CD14-positive monocyte (primary cell): ENCODE measurements around the gene UTP11. TPM values are rescaled to one million over a fixed set of nuclear protein-coding genes. Genes with fewer than 3 reads are reported as not detected.
A peak's percentile ranks its signal among the peaks of the same experiment; 100 is the strongest.
"Not testable (repeated sequence)": the region's sequence is repeated elsewhere in the genome, so short reads cannot be mapped to it uniquely, and the experiment has no call there.

ENCODE experiments used
- DNase-seq, 3 donors: peaks; one replicate each; pipeline ENCODE4 v3.0.0-alpha.2; 2011 to 2022
- H2AFZ ChIP-seq: 2 replicates; pipeline ENCODE4 v1.6.0; 2012; ENCODE audit warnings: mild to moderate bottlenecking, low read depth, low read length, inconsistent platforms; ENCODE audit not compliant: insufficient read depth, poor library complexity, severe bottlenecking
- H3K27ac ChIP-seq, 2 donors: 1 replicate in 1 of 2; 2 replicates in 1 of 2; pipeline ENCODE4 v1.5.1; 2012 to 2013; ENCODE audit warnings: low read length in 2 of 2, control low read depth in 1 of 2, inconsistent platforms in 1 of 2, low read depth in 1 of 2, mild to moderate bottlenecking in 1 of 2
- H3K27me3 ChIP-seq, 2 donors: one replicate each; pipeline versions ENCODE4 v1.6.0 to v1.6.1; 2011 to 2013; ENCODE audit warnings: low read length in 2 of 2; ENCODE audit not compliant: control insufficient read depth in 2 of 2, insufficient read depth in 2 of 2
- H3K36me3 ChIP-seq, 2 donors: replicated peaks in 1 of 2; 1 replicate in 1 of 2; 2 replicates in 1 of 2; pipeline versions ENCODE4 v1.5.1 to v1.6.1; 2012 to 2013; ENCODE audit warnings: low read length in 2 of 2, control low read depth in 1 of 2, inconsistent platforms in 1 of 2, mild to moderate bottlenecking in 1 of 2; ENCODE audit not compliant: insufficient read depth in 2 of 2, control insufficient read depth in 1 of 2
- H3K4me1 ChIP-seq, 2 donors: 1 replicate in 1 of 2; 2 replicates in 1 of 2; pipeline versions ENCODE4 v1.5.1 to v1.6.1; 2012 to 2013; ENCODE audit warnings: low read length in 2 of 2, control low read depth in 1 of 2, inconsistent platforms in 1 of 2, mild to moderate bottlenecking in 1 of 2, moderate library complexity in 1 of 2; ENCODE audit not compliant: insufficient read depth in 2 of 2, control insufficient read depth in 1 of 2
- H3K4me2 ChIP-seq: replicated peaks from 2 replicates; pipeline ENCODE3; 2012; ENCODE audit warnings: low read length, moderate library complexity, mild to moderate bottlenecking; ENCODE audit not compliant: poor library complexity, severe bottlenecking; ENCODE audit errors: extremely low read depth
- H3K4me3 ChIP-seq, 3 experiments: fragments of 200-600 bp in 1 of 3; sonication (generic) in 1 of 3; replicated peaks in 1 of 3; 1 replicate in 2 of 3; 2 replicates in 1 of 3; pipeline ENCODE4 v1.5.1; 2011 to 2013; ENCODE audit warnings: low read length in 3 of 3, mild to moderate bottlenecking in 3 of 3, control low read depth in 2 of 3, low read depth in 2 of 3, inconsistent platforms in 1 of 3, moderate library complexity in 1 of 3
- H3K79me2 ChIP-seq: 2 replicates; pipeline ENCODE4 v1.6.0; 2012; ENCODE audit warnings: mild to moderate bottlenecking, control low read depth, inconsistent platforms, low read length, moderate library complexity; ENCODE audit not compliant: insufficient read depth
- H3K9ac ChIP-seq: 2 replicates; pipeline ENCODE4 v1.6.0; 2017; ENCODE audit warnings: low read length, mild to moderate bottlenecking; ENCODE audit not compliant: insufficient read depth, poor library complexity, severe bottlenecking
- H3K9me3 ChIP-seq, 2 donors: replicated peaks in 1 of 2; 1 replicate in 1 of 2; 2 replicates in 1 of 2; pipeline versions ENCODE4 v1.5.1 to v1.6.1; 2012 to 2013; ENCODE audit warnings: low read length in 2 of 2, control low read depth in 1 of 2; ENCODE audit not compliant: control insufficient read depth in 1 of 2, insufficient read depth in 1 of 2
- H4K20me1 ChIP-seq: 2 replicates; pipeline ENCODE4 v1.6.0; 2012; ENCODE audit warnings: mild to moderate bottlenecking, low read length, control low read depth, moderate library complexity; ENCODE audit not compliant: insufficient read depth
- H3K27ac Mint-ChIP-seq, 7 donors: one replicate each; pipeline ENCODE4 v1.8.0; 2020; ENCODE audit warnings: mild to moderate bottlenecking in 7 of 7, mixed read lengths in 7 of 7, moderate library complexity in 6 of 7, inconsistent platforms in 2 of 7
- H3K27me3 Mint-ChIP-seq, 3 donors: one replicate each; pipeline ENCODE4 v1.8.0; 2021 to 2022; ENCODE audit warnings: low read depth in 3 of 3, mild to moderate bottlenecking in 3 of 3, mixed read lengths in 3 of 3, moderate library complexity in 3 of 3, inconsistent platforms in 1 of 3
- H3K36me3 Mint-ChIP-seq, 2 donors: one replicate each; pipeline ENCODE4 v1.8.0; 2020; ENCODE audit warnings: mixed read lengths in 2 of 2, inconsistent platforms in 1 of 2, mild to moderate bottlenecking in 1 of 2
- H3K4me1 Mint-ChIP-seq: one replicate; pipeline ENCODE4 v1.8.0; 2020; ENCODE audit warnings: mild to moderate bottlenecking, mixed read lengths
- H3K4me3 Mint-ChIP-seq, 2 donors: one replicate each; pipeline ENCODE4 v1.8.0; 2020; ENCODE audit warnings: mild to moderate bottlenecking in 2 of 2, mixed read lengths in 2 of 2, moderate library complexity in 1 of 2
- H3K9me3 Mint-ChIP-seq, 7 donors: one replicate each; pipeline ENCODE4 v1.8.0; 2020 to 2022; ENCODE audit warnings: mixed read lengths in 7 of 7, mild to moderate bottlenecking in 6 of 7, moderate library complexity in 6 of 7, inconsistent platforms in 2 of 7
- WGBS: methylation state at CpG from one replicate; pipeline ENCODE4 v1.1.5; 2013; ENCODE audit warnings: missing lambda C conversion rate; ENCODE audit not compliant: insufficient coverage; 5-methylcytosine and 5-hydroxymethylcytosine counted together
- intact Hi-C, 2 donors: fragments of 100-400 bp; cut with micrococcal nuclease; formaldehyde crosslinking; loops; one replicate each; pipeline versions ENCODE4 v1.15.0 to v1.15.1; 2023
- polyA minus RNA-seq: library from RNA; depleted of rRNA, polyadenylated mRNA; stranded (reverse); fragments of >200 nt; gene quantifications from 2 replicates; pipeline ENCODE4 v1.2.3, GENCODE V29; 2012
- polyA plus RNA-seq, 3 donors: library from polyadenylated mRNA; depleted of rRNA in 1 of 3; unstranded in 2 of 3; stranded (reverse) in 1 of 3; fragments of 300-500 nt in 2 of 3; fragments of >200 nt in 1 of 3; fragmentation: Illumina TruSeq in 2 of 3; gene quantifications; 1 replicate in 2 of 3; 2 replicates in 1 of 3; pipeline ENCODE4 v1.2.3, GENCODE V29; 2012 to 2021
- total RNA-seq, 12 experiments: library from RNA in 1 of 12; stranded (reverse) in 1 of 12; fragments of 120-200 nt in 1 of 12; gene quantifications; one replicate each; pipeline ENCODE4 v1.2.4 and lab custom pipeline; 2013 to 2026; ENCODE audit warnings: mixed read lengths in 6 of 12, inconsistent platforms in 1 of 12
- TF ChIP-seq, protein P1 (sequence below): fragments of 200-600 bp; IDR thresholded peaks from one replicate; pipeline ENCODE4 v1.8.0; 2022; ENCODE audit warnings: antibody characterized with exemption, mild to moderate bottlenecking

The UTP11 gene, protein sequence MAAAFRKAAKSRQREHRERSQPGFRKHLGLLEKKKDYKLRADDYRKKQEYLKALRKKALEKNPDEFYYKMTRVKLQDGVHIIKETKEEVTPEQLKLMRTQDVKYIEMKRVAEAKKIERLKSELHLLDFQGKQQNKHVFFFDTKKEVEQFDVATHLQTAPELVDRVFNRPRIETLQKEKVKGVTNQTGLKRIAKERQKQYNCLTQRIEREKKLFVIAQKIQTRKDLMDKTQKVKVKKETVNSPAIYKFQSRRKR
- total RNA-seq (2013), result 36.2 TPM
- polyA plus RNA-seq (10 to 100 TPM; 10.9 to 26.0 (median 20.5) TPM), polyA minus RNA-seq (4.7 and 9.7 TPM in 2 replicates), total RNA-seq (lab: John Stamatoyannopoulos, UW) (18.7 to 47.2 (median 30.7) reads per million in 11 experiments)

DNA sequence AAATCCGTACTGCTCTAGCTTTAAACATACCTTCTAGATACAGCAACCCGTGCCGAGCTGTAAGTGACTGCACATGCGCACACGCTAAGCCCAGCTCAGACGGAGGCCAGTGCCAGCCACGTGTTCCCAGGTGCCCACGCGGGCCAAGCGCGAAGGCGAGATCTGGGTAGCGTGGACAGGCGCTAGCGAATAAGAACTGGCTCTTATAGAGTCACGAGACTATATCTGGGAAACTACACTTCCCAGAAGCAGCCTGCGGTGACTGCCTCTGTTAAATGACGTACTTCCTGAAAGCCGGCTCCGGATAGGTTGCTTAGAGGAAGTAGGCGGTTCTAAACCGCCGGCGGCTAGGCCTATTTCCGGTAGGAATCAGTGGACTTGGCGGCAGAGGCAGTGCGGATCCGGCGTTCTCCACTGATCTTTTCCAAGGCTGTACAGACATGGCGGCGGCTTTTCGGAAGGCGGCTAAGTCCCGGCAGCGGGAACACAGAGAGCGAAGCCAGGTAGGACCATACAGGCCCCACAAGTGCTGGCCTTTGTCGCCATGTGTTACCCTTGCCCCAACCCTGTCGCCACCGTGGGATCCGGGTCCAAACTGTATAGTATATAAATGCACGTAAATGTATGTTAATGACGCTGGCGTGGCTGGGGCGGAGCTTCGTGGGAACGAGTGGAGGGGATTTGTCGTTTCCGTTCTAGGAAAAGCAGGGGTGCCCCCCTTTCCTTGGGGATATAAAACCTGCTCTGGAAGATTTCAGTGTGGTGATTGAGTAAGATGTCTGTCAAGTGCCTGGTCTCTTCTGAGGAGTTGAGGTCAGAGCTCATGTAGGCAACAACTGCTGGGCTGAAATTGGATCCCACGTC, at the start of gene UTP11:
Gene UTP11, plus strand, starts transcription at position 372 of the 864 bp plus-strand sequence. Its CDS starts 69 bp downstream, at position 441.
- Histone ChIP-seq H3K27ac (peak within 1 kb of the TSS; percentile 86 to 92), H3K4me1 (peaks cover 38 to 46% of the 10 kb centered on the region in 2 donors), H3K9me3 (peaks cover 0 to 4% of the 10 kb centered on the region in 2 donors), H3K79me2 (peaks cover 51% of the 10 kb centered on the region), H3K4me3 (peak within 1 kb of the TSS; percentile 81 to 84 (median 83)), H4K20me1 (peaks cover 14% of the 10 kb centered on the region), H2AFZ (peak within 1 kb of the TSS; percentile 90), H3K27me3 (no peaks in the 10 kb centered on the region), H3K36me3 (peaks cover 19 to 37% of the 10 kb centered on the region in 2 donors), H3K4me2 (peak within 1 kb of the TSS; percentile 84), H3K9ac (peak within 1 kb of the TSS; percentile 85)
- peaks cover 15 to 24% of the 10 kb centered on the region in 2 donors for H3K36me3 Mint-ChIP-seq
- peaks cover 0 to 2% (median 0%) of the 10 kb centered on the region in 3 donors for H3K27me3 Mint-ChIP-seq
- H3K4me3 Mint-ChIP-seq, result peak within 1 kb of the TSS; percentile 97 to 99
- DNase-seq, result peak; percentile 96 to 100 (median 99)
- 2% methylated on average over 49 of the region's 49 CpGs for WGBS
- peak within 1 kb of the TSS; percentile 96 to 99 (median 97) for H3K27ac Mint-ChIP-seq
- intact Hi-C loops, result loop anchor here (2.0 to 10.0 kb wide), 5 partner anchors 22 to 458 kb away; partner anchors contain the start of genes CDCA8 (in 2 of the 2), DNALI1 (in 1 of the 2), GNL2 (in 1 of the 2) and SF3A3 (in 1 of the 2)
- H3K4me1 Mint-ChIP-seq, result peaks cover 36% of the 10 kb centered on the region
- H3K9me3 Mint-ChIP-seq, result peaks cover 0 to 8% (median 3%) of the 10 kb centered on the region in 7 donors
- TF ChIP-seq, protein P1, sequence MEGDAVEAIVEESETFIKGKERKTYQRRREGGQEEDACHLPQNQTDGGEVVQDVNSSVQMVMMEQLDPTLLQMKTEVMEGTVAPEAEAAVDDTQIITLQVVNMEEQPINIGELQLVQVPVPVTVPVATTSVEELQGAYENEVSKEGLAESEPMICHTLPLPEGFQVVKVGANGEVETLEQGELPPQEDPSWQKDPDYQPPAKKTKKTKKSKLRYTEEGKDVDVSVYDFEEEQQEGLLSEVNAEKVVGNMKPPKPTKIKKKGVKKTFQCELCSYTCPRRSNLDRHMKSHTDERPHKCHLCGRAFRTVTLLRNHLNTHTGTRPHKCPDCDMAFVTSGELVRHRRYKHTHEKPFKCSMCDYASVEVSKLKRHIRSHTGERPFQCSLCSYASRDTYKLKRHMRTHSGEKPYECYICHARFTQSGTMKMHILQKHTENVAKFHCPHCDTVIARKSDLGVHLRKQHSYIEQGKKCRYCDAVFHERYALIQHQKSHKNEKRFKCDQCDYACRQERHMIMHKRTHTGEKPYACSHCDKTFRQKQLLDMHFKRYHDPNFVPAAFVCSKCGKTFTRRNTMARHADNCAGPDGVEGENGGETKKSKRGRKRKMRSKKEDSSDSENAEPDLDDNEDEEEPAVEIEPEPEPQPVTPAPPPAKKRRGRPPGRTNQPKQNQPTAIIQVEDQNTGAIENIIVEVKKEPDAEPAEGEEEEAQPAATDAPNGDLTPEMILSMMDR, result no peak

DNA sequence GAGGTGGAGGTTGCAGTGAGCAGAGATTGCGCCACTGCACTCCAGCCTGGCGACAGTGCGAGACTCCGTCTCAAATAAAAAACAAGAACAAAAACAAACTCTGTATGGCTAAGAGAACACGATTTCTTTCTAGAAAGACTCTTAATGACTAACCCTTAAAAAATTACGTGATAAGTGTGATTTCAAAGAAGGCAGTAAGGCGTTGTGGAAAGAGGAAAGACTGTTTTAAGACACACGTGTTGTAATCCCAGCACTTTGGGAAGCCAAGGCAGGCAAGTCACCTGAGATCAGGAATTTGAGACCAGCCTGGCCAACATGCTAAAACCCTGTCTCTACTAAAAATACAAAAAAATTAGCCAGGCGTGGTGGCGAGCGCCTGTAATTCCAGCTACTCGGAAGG, 48.4 kb upstream of the UTP11 start:
- H3K27me3 Mint-ChIP-seq, H3K4me1 ChIP-seq, H4K20me1 ChIP-seq, intact Hi-C loops, H3K4me3 Mint-ChIP-seq, H3K4me2 ChIP-seq, H3K9me3 ChIP-seq, H2AFZ ChIP-seq, H3K9ac ChIP-seq, H3K27me3 ChIP-seq, H3K4me1 Mint-ChIP-seq, H3K9me3 Mint-ChIP-seq, H3K27ac ChIP-seq, H3K4me3 ChIP-seq, DNase-seq, H3K79me2 ChIP-seq: not testable (repeated sequence)
- H3K36me3 ChIP-seq, result peaks cover 62 to 85% of the 10 kb centered on the region in 2 donors
- WGBS, result 94% methylated on average over 8 of the region's 12 CpGs
- Mint-ChIP-seq H3K27ac (peak overlapping the region in 2 of 7 donors; percentile 23 to 25), H3K36me3 (peaks cover 71 to 94% of the 10 kb centered on the region in 2 donors)
